AG10803 (cell line): ENCODE results near the gene TAF1C.

Source experiments
- DNase-seq: peaks from one replicate; pipeline ENCODE4 v3.0.0; 2010; ENCODE audit warnings: low read depth
- H3K4me3 ChIP-seq: 2 replicates; pipeline ENCODE4 v1.5.1; 2011; ENCODE audit warnings: mild to moderate bottlenecking, low read length, control low read depth
- CTCF ChIP-seq: conservative IDR thresholded peaks from 2 replicates; pipeline ENCODE4 v1.5.1; 2011; ENCODE audit warnings: mild to moderate bottlenecking, low read length, control low read depth, inconsistent platforms

The TAF1C gene

GRCh38 chr16:84179612-84180320, 7.1 kb downstream of the TAF1C start:
- no peak overlapping the region for H3K4me3 ChIP-seq
- no peak for TF ChIP-seq CTCF
- DNase-seq, result no peak

GRCh38 chr16:84178892-84179611, 7.8 kb downstream of the TAF1C start:
- DNase-seq, result no peak
- TF ChIP-seq CTCF, result no peak
- H3K4me3 ChIP-seq, result no peak overlapping the region

GRCh38 chr16:84178146-84178765, 8.6 kb downstream of the TAF1C start:
- no peak for DNase-seq
- no peak for TF ChIP-seq CTCF
- no peak overlapping the region for H3K4me3 ChIP-seq

GRCh38 chr16:84177741-84178073, 9.2 kb downstream of the TAF1C start:
- peak; percentile 59 for DNase-seq

GRCh38 chr16:84176192-84177053, 10.4 kb downstream of the TAF1C start:
- no peak for TF ChIP-seq CTCF
- DNase-seq, result no peak
- H3K4me3 ChIP-seq, result no peak overlapping the region

More at GRCh38 chr16:84177741-84178073, 9.2 kb downstream of the TAF1C start:
- no peak overlapping the region for H3K4me3 ChIP-seq
- no peak for TF ChIP-seq CTCF

- peak; percentile 29 for DNase-seq
- peak; percentile 65 for TF ChIP-seq CTCF
- H3K4me3 ChIP-seq, result no peak overlapping the region
Observed at GRCh38 chr16:84175350-84176081, 11.3 kb downstream of the TAF1C start.
